Endodermal cell (in vitro differentiated cells): ENCODE results near the gene ACO1. TPM values are rescaled to one million over a fixed set of nuclear protein-coding genes. Genes with fewer than 3 reads are reported as not detected.

Experiments used
- DNase-seq: peaks from one replicate; pipeline ENCODE4 v3.0.0-alpha.2; 2017
- H3K27ac ChIP-seq: 2 replicates; pipeline ENCODE4 v1.5.1; 2013; ENCODE audit warnings: mild to moderate bottlenecking, low read depth, low read length, moderate library complexity
- H3K27me3 ChIP-seq: 2 replicates; pipeline ENCODE4 v1.6.1; 2013; ENCODE audit warnings: mild to moderate bottlenecking, low read length, moderate library complexity; ENCODE audit not compliant: insufficient read depth, control insufficient read depth, poor library complexity, severe bottlenecking
- H3K36me3 ChIP-seq: 2 replicates; pipeline ENCODE4 v1.7.0; 2013; ENCODE audit warnings: mild to moderate bottlenecking, low read length, moderate library complexity; ENCODE audit not compliant: control insufficient read depth, insufficient read depth
- H3K4me1 ChIP-seq: one replicate; pipeline ENCODE4 v1.7.0; 2013; ENCODE audit warnings: low read length; ENCODE audit not compliant: control insufficient read depth, insufficient read depth
- H3K4me3 ChIP-seq: 2 replicates; pipeline ENCODE4 v1.5.1; 2013; ENCODE audit warnings: mild to moderate bottlenecking, low read length, moderate library complexity
- H3K9ac ChIP-seq: 2 replicates; pipeline ENCODE4 v1.6.1; 2013; ENCODE audit warnings: mild to moderate bottlenecking, low read length, moderate library complexity; ENCODE audit not compliant: poor library complexity, severe bottlenecking; ENCODE audit errors: extremely low read depth
- H3K9me3 ChIP-seq: 2 replicates; pipeline ENCODE4 v1.6.1; 2013; ENCODE audit warnings: mild to moderate bottlenecking, low read length, moderate library complexity; ENCODE audit not compliant: control insufficient read depth
- H3K27ac Mint-ChIP-seq: 2 replicates; pipeline ENCODE4 v1.8.0; 2020; ENCODE audit warnings: mixed read lengths
- H3K27me3 Mint-ChIP-seq: 2 replicates; pipeline ENCODE4 v1.8.0; 2021; ENCODE audit warnings: mild to moderate bottlenecking, mixed read lengths; ENCODE audit not compliant: insufficient read depth
- H3K36me3 Mint-ChIP-seq: 2 replicates; pipeline ENCODE4 v1.8.0; 2020; ENCODE audit warnings: low read depth, mixed read lengths
- H3K4me1 Mint-ChIP-seq: 2 replicates; pipeline ENCODE4 v1.8.0; 2020; ENCODE audit warnings: mixed read lengths
- H3K4me3 Mint-ChIP-seq: 2 replicates; pipeline ENCODE4 v1.8.0; 2020; ENCODE audit warnings: mild to moderate bottlenecking, moderate library complexity, mixed read lengths
- H3K9me3 Mint-ChIP-seq: 2 replicates; pipeline ENCODE4 v1.8.0; 2020; ENCODE audit warnings: mild to moderate bottlenecking, mixed read lengths
- CTCF ChIP-seq: fragments of 200-600 bp; sonication (generic); conservative IDR thresholded peaks from 2 replicates; pipeline ENCODE4 v1.5.0; 2021; ENCODE audit warnings: antibody characterized with exemption, mild to moderate bottlenecking
- WGBS, 2 experiments: methylation state at CpG; one replicate each; pipeline versions ENCODE4 v1.1.5 to v1.1.7; 2013; ENCODE audit warnings: missing lambda C conversion rate in 2 of 2, mixed read lengths in 1 of 2; ENCODE audit not compliant: insufficient coverage in 1 of 2, insufficient read length in 1 of 2; 5-methylcytosine and 5-hydroxymethylcytosine counted together
- total RNA-seq, 2 donors: library from RNA; stranded (reverse); fragmentation: NEBNext Ultra II Directional in 1 of 2; extraction: Animal tissue kit (Norgen Biotek cat#: 25700) in 1 of 2; gene quantifications; 2 replicates in 1 of 2; 3 replicates in 1 of 2; pipeline ENCODE4 v1.2.1, GENCODE V29; 2021

ACO1 gene
- total RNA-seq, 2 donors from 2014 or later = 33.6 to 52.8 TPM

- no peak overlapping the region for H3K4me3 ChIP-seq
- peaks cover 9% of the 10 kb centered on the region for H3K9me3 ChIP-seq
- no peak for DNase-seq
- H3K4me3 Mint-ChIP-seq = no peak overlapping the region
- H3K27me3 Mint-ChIP-seq = peaks cover 19% of the 10 kb centered on the region
- H3K36me3 Mint-ChIP-seq = peaks cover 14% of the 10 kb centered on the region
- peaks cover 20% of the 10 kb centered on the region for H3K4me1 Mint-ChIP-seq
- H3K9ac ChIP-seq = no peak overlapping the region
- H3K36me3 ChIP-seq = no peaks in the 10 kb centered on the region
- no peak overlapping the region for H3K27ac Mint-ChIP-seq
- no peak for TF ChIP-seq CTCF
- no peak overlapping the region for H3K27ac ChIP-seq
- 91 to 97% methylated on average over 1 of the region's 1 CpG for WGBS, 2 experiments
- peaks cover 17% of the 10 kb centered on the region for H3K27me3 ChIP-seq
- peaks cover 7% of the 10 kb centered on the region for H3K9me3 Mint-ChIP-seq
- peaks cover 15% of the 10 kb centered on the region for H3K4me1 ChIP-seq
These were observed 2.8 kb downstream of the ACO1 start for GRCh38 chr9:32387256-32387655.

GRCh38 chr9:32389365-32389764 lies 4.9 kb downstream of the ACO1 start:
- H3K4me3 Mint-ChIP-seq = no peak overlapping the region
- Histone ChIP-seq H3K27ac (no peak overlapping the region), H3K9me3 (peaks cover 25% of the 10 kb centered on the region), H3K4me3 (no peak overlapping the region), H3K36me3 (no peaks in the 10 kb centered on the region), H3K4me1 (peaks cover 15% of the 10 kb centered on the region), H3K9ac (no peak overlapping the region), H3K27me3 (no peaks in the 10 kb centered on the region)
- H3K9me3 Mint-ChIP-seq = peaks cover 28% of the 10 kb centered on the region
- WGBS, 2 experiments = 80 to 92% methylated on average over 1 to 6 of the region's 6 CpGs
- H3K36me3 Mint-ChIP-seq = peaks cover 33% of the 10 kb centered on the region
- H3K27me3 Mint-ChIP-seq = peaks cover 8% of the 10 kb centered on the region
- no peak for TF ChIP-seq CTCF
- H3K27ac Mint-ChIP-seq = no peak overlapping the region
- DNase-seq = no peak
- H3K4me1 Mint-ChIP-seq = peaks cover 16% of the 10 kb centered on the region

GRCh38 chr9:32393911-32394310 lies 9.5 kb downstream of the ACO1 start:
- peaks cover 26% of the 10 kb centered on the region for H3K4me1 Mint-ChIP-seq
- Histone ChIP-seq H3K27me3 (no peaks in the 10 kb centered on the region), H3K9me3 (peaks cover 25% of the 10 kb centered on the region), H3K9ac (no peak overlapping the region), H3K4me1 (peaks cover 18% of the 10 kb centered on the region), H3K4me3 (no peak overlapping the region), H3K36me3 (no peaks in the 10 kb centered on the region), H3K27ac (no peak overlapping the region)
- peaks cover 27% of the 10 kb centered on the region for H3K36me3 Mint-ChIP-seq
- peaks cover 29% of the 10 kb centered on the region for H3K9me3 Mint-ChIP-seq
- 92 to 94% methylated on average over 2 of the region's 2 CpGs for WGBS, 2 experiments
- no peak overlapping the region for H3K27ac Mint-ChIP-seq
- DNase-seq = no peak
- no peak overlapping the region for H3K4me3 Mint-ChIP-seq
- no peak for TF ChIP-seq CTCF
- H3K27me3 Mint-ChIP-seq = peaks cover 11% of the 10 kb centered on the region
